Camera-type eye (tissue), 1 donor: Measurements from ENCODE around the gene WDR86. TPM values are rescaled to one million over a fixed set of nuclear protein-coding genes. Genes with fewer than 3 reads are reported as not detected.

Experiments used
- total RNA-seq: library from RNA; depleted of rRNA; stranded (reverse); fragments of >200 nt; gene quantifications from one replicate; pipeline ENCODE4 v1.2.3, GENCODE V29; 2014

WDR86 gene, protein sequence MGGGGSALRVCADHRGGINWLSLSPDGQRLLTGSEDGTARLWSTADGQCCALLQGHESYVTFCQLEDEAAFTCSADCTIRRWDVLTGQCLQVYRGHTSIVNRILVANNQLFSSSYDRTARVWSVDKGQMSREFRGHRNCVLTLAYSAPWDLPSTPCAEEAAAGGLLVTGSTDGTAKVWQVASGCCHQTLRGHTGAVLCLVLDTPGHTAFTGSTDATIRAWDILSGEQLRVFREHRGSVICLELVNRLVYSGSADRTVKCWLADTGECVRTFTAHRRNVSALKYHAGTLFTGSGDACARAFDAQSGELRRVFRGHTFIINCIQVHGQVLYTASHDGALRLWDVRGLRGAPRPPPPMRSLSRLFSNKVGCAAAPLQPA
- 19.7 TPM for total RNA-seq

DNA sequence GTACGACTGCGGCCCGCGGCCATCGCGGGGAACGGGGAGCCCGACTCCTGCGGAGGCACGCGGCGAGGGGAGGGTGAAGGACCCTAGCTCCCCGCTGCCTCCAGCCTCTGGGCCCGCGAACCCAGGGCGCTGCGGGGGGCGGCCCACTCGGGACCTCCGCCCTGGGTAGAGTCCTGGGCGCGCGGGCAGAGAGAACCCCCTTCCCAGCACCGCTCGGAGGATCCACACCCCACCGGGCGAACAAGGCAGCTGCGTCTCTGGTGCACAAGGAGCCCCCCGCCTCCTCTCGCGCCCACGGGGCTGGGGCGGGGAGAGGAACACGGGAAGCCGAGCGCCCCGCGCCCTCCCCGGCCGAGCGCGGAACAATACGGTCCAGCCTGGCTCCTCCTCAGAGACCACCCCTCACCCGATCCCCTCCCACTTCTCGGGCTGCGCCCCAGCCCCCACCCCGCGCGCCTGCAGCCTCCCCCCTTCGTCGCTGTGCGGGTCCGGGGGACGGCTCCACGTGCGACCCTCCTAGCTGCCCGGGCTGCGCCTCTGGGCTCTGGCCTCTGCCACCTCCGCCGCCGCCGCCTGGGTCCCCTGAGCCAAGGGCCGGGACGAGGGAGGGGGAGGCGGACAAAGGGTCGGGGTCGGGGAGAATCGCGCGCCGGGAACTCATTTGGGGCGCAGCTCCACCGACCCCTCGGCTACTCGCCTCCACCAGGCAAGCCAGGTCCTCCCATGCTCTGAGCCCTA, at the start of gene WDR86:
Gene WDR86 (minus strand): TSS at position 372 of the 738 bp plus-strand sequence. CDS start 449 bp downstream, outside the sequence.

DNA sequence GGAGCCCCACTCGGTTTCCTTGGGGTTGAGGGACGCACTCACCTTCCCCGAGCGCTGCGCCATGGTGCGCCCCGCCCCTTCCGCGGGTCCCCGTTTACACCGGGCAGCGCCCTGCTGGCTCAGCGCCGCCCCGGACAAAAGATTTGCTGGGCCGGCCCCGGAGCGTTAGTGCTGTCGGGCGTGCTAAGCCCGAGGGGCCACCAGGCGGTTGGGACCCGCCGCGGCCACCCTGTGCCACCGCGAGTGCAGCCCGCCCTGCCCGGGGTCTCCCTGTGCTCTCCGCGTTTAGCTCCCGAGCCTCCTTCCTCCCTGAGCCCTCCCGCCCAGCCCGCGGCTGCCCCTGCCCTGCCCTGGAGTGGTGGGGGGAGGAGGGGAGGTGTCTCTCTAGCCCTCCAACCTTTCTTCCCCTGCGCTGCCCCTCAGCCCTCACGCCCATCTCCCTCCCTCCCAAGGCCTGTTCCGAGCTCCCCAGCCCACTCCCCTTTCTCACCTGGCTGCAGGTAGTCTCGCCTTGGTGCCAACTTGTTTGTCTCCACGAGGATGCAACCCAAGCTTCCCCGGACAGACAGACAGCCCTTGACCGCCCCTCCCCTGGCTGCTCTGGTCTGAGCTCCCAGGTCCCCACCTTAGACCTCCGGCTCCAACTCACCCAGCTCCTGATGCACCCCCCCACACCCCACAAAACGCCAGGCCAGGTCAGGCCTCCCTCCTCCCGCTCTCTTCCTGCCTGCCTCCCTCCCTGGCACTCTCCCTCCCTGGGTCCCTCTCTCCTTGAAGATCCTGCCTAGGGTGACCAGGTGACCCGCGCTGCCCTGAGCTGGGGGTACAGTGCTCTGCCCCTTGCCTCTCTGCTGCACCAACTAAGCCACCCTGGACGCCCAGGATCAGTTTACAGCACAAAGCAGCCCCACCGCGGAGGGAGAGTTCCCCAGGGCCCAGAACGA, 30.3 kb upstream of the WDR86 start, which contains the start of gene CRYGN:
Gene CRYGN (minus strand): TSS at position 287 of the 944 bp plus-strand sequence. CDS start 224 bp downstream, at position 63.

DNA sequence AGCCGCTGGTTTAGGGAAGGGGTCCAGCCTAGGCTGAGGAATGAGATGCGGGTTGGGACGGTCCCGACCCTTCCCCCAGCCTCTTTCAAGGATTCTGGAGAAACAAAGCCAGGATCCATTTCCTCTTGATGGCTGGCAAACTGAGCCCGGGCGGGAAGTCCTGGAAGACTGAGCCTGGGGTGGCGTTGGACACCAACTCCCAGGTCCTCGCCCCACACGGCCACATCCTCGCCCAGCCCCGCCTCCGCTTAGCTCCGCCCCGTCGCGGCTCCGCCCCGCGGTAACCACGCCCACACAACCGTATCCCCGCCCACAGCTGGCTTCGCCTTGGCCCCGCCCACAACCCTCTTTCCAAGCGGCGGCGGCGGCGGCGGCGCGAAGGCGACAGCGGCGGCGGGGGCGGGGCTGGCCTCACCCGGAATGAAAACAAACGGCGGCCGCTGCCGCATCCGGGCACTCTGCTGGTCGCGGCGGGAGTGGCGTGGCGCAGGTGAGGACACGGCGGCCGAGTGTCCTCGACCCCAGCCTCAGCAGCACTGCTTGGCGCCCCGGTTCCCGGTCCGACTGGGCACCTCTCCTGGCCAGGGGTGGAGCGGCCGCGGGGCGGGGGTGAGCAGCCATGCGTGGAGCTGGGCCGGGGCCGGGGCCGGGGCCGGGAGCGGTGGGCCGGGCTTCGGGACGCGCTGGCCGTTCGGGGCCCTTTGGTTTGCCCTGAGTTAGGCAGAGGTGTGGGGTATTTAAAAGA, 68.3 kb downstream of the WDR86 start, which contains the start of gene NUB1:
Gene NUB1 (plus strand): TSS at position 456 of the 745 bp plus-strand sequence. CDS start 3,538 bp downstream, outside the sequence.

Other genes starting within 250 kb of the WDR86 start
- gene GBX1, start 242.3 kb downstream of the WDR86 start, total RNA-seq = not detected
- gene ASB10, start 222.8 kb downstream of the WDR86 start, total RNA-seq = 0.44 TPM
- gene H2BK1, start 199.6 kb downstream of the WDR86 start, total RNA-seq = not detected
- 32.5 TPM for gene ABCF2, start 182.8 kb downstream of the WDR86 start, total RNA-seq
- gene CHPF2, start 177.6 kb downstream of the WDR86 start, total RNA-seq = 31.4 TPM
- gene SMARCD3, start 161.3 kb downstream of the WDR86 start, total RNA-seq = 64.0 TPM
- 57.6 TPM for gene NUB1, start 68.2 kb downstream of the WDR86 start, total RNA-seq
- gene CRYGN, start 30.1 kb upstream of the WDR86 start, total RNA-seq = not detected
- 87.1 TPM for gene RHEB, start 109.9 kb upstream of the WDR86 start, total RNA-seq